Mesothelial cell of epicardium (in vitro differentiated cells): ENCODE measurements around the gene BTNL9. TPM values are rescaled to one million over a fixed set of nuclear protein-coding genes. Genes with fewer than 3 reads are reported as not detected.
A peak's percentile ranks its signal among the peaks of the same experiment; 100 is the strongest.

Experiments
- DNase-seq, 2 experiments: peaks; one replicate each; pipeline ENCODE4 v3.0.0; 2021; ENCODE audit warnings: low spot score in 2 of 2; ENCODE audit not compliant: unreplicated experiment in 2 of 2
- H3K27ac Mint-ChIP-seq: 2 replicates; pipeline ENCODE4 v1.8.0; 2021; ENCODE audit warnings: mixed read lengths
- H3K27me3 Mint-ChIP-seq: 2 replicates; pipeline ENCODE4 v1.8.0; 2021; ENCODE audit warnings: low read depth, mixed read lengths
- H3K36me3 Mint-ChIP-seq: 2 replicates; pipeline ENCODE4 v1.8.0; 2021; ENCODE audit warnings: mixed read lengths
- H3K4me1 Mint-ChIP-seq: 2 replicates; pipeline ENCODE4 v1.8.0; 2021; ENCODE audit warnings: mixed read lengths
- H3K4me3 Mint-ChIP-seq: 2 replicates; pipeline ENCODE4 v1.8.0; 2021; ENCODE audit warnings: mild to moderate bottlenecking, moderate library complexity, mixed read lengths
- H3K9me3 Mint-ChIP-seq: 2 replicates; pipeline ENCODE4 v1.8.0; 2021; ENCODE audit warnings: mixed read lengths
- total RNA-seq: library from RNA; stranded (reverse); gene quantifications from 3 replicates; pipeline ENCODE4 v1.2.1, GENCODE V29; 2021
- TF ChIP-seq, protein P1 (sequence below): fragments of 200-600 bp; sonication (generic); IDR thresholded peaks from one replicate; pipeline ENCODE4 v1.5.0; 2021; ENCODE audit warnings: antibody characterized with exemption; ENCODE audit not compliant: unreplicated experiment

BTNL9 gene
- total RNA-seq, 1 donor from 2014 or later = 0.18 TPM

DNA sequence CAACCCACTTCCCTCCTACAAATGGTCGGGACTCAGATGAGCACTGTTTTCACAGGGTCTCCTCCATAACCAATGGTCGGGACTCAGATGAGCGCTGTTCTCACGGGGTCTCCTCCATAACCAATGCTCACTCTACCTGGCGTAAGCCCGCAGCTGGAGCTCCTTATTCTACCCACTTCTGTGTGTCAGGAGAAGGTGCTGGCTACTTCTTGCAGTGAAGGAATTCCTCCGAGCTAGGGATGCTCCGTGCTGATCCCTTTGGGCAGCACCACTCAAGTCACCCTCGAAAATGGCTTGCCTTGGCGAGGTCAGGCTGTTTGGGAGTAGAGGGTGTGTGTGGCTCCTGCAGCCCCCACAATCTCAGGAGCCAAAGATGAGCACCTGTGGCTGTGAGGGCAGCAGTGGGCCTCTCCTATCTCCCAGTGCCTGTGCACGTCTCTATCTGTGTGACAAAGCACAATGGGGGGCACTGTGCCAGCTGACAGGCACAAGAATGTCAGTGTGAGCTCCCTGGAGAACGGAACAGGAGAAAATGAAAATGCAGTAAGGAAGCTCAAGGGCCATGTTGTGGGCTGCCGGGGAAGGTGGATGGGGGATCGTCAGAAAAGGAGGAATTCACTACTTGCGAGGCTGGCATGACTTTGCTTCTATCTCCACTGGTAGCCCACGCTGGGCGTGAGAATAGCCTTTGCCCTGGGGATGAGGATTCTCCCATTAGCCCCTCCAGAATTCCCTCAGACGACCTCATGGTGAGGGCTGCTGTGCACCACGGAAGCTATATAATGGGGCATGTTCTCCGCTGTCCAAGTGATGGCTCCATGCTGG lies 3.9 kb upstream of the BTNL9 start:
- Mint-ChIP-seq H3K9me3 (no peaks in the 10 kb centered on the region), H3K4me3 (no peak overlapping the region), H3K27ac (no peak overlapping the region), H3K4me1 (no peaks in the 10 kb centered on the region), H3K36me3 (no peaks in the 10 kb centered on the region), H3K27me3 (peaks cover 62% of the 10 kb centered on the region)
- DNase-seq = peak in 1 of 2 experiments; percentile 33
- TF ChIP-seq, protein P1, sequence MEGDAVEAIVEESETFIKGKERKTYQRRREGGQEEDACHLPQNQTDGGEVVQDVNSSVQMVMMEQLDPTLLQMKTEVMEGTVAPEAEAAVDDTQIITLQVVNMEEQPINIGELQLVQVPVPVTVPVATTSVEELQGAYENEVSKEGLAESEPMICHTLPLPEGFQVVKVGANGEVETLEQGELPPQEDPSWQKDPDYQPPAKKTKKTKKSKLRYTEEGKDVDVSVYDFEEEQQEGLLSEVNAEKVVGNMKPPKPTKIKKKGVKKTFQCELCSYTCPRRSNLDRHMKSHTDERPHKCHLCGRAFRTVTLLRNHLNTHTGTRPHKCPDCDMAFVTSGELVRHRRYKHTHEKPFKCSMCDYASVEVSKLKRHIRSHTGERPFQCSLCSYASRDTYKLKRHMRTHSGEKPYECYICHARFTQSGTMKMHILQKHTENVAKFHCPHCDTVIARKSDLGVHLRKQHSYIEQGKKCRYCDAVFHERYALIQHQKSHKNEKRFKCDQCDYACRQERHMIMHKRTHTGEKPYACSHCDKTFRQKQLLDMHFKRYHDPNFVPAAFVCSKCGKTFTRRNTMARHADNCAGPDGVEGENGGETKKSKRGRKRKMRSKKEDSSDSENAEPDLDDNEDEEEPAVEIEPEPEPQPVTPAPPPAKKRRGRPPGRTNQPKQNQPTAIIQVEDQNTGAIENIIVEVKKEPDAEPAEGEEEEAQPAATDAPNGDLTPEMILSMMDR = no peak

DNA sequence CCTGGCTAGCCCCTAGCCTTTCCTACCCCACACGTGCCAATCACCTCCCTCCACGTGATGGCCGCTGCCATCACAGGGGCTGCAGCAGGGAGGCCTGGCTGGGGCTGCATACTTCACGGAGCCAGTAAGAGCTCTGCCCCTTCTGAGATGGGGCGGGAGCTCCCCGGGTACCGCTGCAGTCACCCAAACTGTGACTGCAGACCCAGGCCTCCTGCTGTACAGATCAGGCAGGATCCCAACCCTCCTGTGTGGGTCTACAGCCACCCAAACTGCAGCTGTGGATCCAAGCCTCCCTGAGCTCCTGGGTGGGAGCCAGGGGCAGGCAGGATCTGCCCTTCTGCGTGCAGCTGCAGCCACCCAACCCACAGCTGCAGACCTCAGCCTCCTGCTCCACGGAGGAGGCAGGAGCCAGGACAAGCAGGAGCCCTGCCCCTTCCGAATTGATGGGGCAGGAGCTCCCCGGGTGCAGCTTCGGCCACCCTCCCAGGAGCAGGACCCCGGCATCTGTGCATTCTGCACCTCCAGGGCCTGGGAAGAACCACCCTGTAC lies 3.2 kb upstream of the BTNL9 start:
- TF ChIP-seq, protein P1 = no peak
- Mint-ChIP-seq H3K4me3 (no peak overlapping the region), H3K36me3 (no peaks in the 10 kb centered on the region), H3K27me3 (peaks cover 63% of the 10 kb centered on the region), H3K27ac (no peak overlapping the region), H3K9me3 (no peaks in the 10 kb centered on the region), H3K4me1 (no peaks in the 10 kb centered on the region)
- peak in 1 of 2 experiments; percentile 33 for DNase-seq

DNA sequence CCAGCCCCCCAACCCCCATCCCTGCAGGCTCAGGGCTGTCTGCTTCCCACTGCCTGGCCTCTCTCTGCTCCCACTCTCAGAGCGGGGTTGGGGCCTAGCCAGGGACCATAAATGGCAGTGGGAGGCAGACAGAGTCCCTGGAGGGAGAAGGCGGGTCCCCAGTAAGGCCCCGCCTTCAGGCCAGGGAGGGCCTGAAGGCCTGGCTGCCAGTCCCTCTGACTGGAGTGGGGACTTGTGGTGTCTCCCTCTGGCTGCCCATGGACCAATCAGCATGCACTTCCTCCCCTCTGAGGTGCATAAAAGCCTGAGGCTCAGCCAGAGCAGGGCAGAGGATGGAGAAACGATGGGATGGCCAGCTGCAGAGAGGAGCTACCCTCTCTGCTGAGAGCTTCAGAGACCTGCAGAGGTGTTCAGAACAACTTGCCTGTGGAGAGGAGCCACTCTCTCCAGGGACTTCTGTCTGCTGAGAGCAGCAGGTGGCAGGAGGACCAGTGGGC lies 2.7 kb upstream of the BTNL9 start:
- peak in 1 of 2 experiments; percentile 34 for DNase-seq
- no peaks in the 10 kb centered on the region for H3K36me3 Mint-ChIP-seq
- no peaks in the 10 kb centered on the region for H3K9me3 Mint-ChIP-seq
- no peak overlapping the region for H3K27ac Mint-ChIP-seq
- TF ChIP-seq, protein P1 = no peak
- peaks cover 67% of the 10 kb centered on the region for H3K27me3 Mint-ChIP-seq
- no peaks in the 10 kb centered on the region for H3K4me1 Mint-ChIP-seq
- no peak overlapping the region for H3K4me3 Mint-ChIP-seq

DNA sequence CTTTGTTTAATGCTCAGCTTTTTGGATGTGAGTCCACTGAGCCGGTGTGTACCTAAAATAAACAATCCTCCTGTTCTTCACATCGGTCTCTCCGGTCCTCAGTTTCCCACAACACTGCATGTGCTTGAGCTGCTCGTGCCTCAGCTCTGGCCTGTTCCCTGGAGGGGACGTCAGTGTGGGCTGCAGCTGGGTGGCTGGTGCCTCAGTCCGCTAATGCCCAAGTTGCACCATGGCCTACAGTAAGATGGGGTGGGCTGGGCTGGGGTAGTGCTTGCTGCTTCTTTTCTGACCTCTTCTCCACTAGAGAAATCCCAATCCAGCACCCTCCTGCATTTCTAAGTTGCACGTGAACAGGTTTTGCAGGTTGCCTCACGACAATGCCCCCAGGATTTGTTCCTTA lies 595 bp upstream of the BTNL9 start:
- TF ChIP-seq, protein P1 = no peak
- no peak for DNase-seq
- Mint-ChIP-seq H3K9me3 (no peaks in the 10 kb centered on the region), H3K27me3 (peaks cover 62% of the 10 kb centered on the region), H3K27ac (no peak overlapping the region), H3K4me1 (no peaks in the 10 kb centered on the region), H3K4me3 (no peak overlapping the region), H3K36me3 (no peaks in the 10 kb centered on the region)

DNA sequence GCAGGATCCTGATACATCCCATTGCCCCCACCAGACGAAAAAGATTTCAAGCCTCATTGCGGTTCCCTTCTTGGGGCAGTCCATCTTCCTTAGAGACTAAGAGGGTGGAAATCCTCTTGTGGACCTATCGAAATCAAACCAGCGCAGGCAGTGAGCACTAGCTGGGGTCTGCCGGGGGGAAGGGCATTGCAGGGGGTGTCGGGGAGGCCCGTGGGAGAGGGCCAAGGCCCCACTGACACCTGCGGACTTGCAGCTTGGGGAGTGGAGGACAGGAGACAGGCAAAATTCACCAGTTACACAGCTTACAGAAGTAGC lies 522 bp downstream of the BTNL9 start:
- peaks cover 52% of the 10 kb centered on the region for H3K27me3 Mint-ChIP-seq
- TF ChIP-seq, protein P1 = no peak

More for the DNA sequence above, 522 bp downstream of the BTNL9 start:
- Mint-ChIP-seq H3K36me3 (no peaks in the 10 kb centered on the region), H3K9me3 (no peaks in the 10 kb centered on the region), H3K27ac (no peak overlapping the region), H3K4me1 (no peaks in the 10 kb centered on the region), H3K4me3 (no peak overlapping the region)
- DNase-seq = no peak
